GM23338 (cell line): ENCODE measurements around the gene CTBP2.

ENCODE experiments used
- EZH2 ChIP-seq: fragments of 200-600 bp; sonication (generic); IDR thresholded peaks from one replicate; pipeline ENCODE4 v1.8.0; 2017; ENCODE audit warnings: antibody characterized with exemption, mild to moderate bottlenecking, low read depth; ENCODE audit not compliant: unreplicated experiment
- EZH2phosphoT487 ChIP-seq: fragments of 200-600 bp; sonication (generic); IDR thresholded peaks from one replicate; pipeline ENCODE4 v1.8.1; 2018; ENCODE audit warnings: antibody characterized with exemption; ENCODE audit not compliant: unreplicated experiment
- NANOG ChIP-seq: IDR thresholded peaks from 2 replicates; pipeline ENCODE4 v1.6.1; 2016; ENCODE audit warnings: antibody characterized with exemption, borderline replicate concordance
- POLR2AphosphoS5 ChIP-seq: IDR thresholded peaks from 2 replicates; pipeline ENCODE4 v1.6.1; 2016; ENCODE audit warnings: antibody characterized with exemption, low read depth
- ZNF114 ChIP-seq: fragments of 250-450 bp; sonication (Bioruptor Pico); IDR thresholded peaks from 2 replicates; pipeline ENCODE4 v1.5.0; 2020; ENCODE audit warnings: mild to moderate bottlenecking, moderate library complexity
- TF ChIP-seq, protein P1 (sequence below), 2 experiments: fragments of 200-600 bp in 1 of 2; sonication (generic) in 1 of 2; conservative IDR thresholded peaks; 2 replicates each; pipeline versions ENCODE4 v1.5.1 to v1.6.1; 2016 to 2017; ENCODE audit warnings: antibody characterized with exemption in 2 of 2, low read depth in 2 of 2, mild to moderate bottlenecking in 2 of 2, moderate library complexity in 1 of 2
- TF ChIP-seq, protein P2 (sequence below): IDR thresholded peaks from one replicate; pipeline ENCODE4 v1.6.1; 2018; ENCODE audit warnings: antibody characterized with exemption; ENCODE audit not compliant: unreplicated experiment

GRCh38 chr10:125006921-125007426 lies 153.4 kb downstream of the CTBP2 start:
- TF ChIP-seq, protein P1, sequence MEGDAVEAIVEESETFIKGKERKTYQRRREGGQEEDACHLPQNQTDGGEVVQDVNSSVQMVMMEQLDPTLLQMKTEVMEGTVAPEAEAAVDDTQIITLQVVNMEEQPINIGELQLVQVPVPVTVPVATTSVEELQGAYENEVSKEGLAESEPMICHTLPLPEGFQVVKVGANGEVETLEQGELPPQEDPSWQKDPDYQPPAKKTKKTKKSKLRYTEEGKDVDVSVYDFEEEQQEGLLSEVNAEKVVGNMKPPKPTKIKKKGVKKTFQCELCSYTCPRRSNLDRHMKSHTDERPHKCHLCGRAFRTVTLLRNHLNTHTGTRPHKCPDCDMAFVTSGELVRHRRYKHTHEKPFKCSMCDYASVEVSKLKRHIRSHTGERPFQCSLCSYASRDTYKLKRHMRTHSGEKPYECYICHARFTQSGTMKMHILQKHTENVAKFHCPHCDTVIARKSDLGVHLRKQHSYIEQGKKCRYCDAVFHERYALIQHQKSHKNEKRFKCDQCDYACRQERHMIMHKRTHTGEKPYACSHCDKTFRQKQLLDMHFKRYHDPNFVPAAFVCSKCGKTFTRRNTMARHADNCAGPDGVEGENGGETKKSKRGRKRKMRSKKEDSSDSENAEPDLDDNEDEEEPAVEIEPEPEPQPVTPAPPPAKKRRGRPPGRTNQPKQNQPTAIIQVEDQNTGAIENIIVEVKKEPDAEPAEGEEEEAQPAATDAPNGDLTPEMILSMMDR (conservative IDR thresholded peaks at IDR 0.05; ENCODE audit: low read depth in 2 of 2), result no peak
- TF ChIP-seq POLR2AphosphoS5 (no peak), EZH2 (no peak), NANOG (no peak), ZNF114 (no peak), EZH2phosphoT487 (no peak)
- TF ChIP-seq, protein P2, sequence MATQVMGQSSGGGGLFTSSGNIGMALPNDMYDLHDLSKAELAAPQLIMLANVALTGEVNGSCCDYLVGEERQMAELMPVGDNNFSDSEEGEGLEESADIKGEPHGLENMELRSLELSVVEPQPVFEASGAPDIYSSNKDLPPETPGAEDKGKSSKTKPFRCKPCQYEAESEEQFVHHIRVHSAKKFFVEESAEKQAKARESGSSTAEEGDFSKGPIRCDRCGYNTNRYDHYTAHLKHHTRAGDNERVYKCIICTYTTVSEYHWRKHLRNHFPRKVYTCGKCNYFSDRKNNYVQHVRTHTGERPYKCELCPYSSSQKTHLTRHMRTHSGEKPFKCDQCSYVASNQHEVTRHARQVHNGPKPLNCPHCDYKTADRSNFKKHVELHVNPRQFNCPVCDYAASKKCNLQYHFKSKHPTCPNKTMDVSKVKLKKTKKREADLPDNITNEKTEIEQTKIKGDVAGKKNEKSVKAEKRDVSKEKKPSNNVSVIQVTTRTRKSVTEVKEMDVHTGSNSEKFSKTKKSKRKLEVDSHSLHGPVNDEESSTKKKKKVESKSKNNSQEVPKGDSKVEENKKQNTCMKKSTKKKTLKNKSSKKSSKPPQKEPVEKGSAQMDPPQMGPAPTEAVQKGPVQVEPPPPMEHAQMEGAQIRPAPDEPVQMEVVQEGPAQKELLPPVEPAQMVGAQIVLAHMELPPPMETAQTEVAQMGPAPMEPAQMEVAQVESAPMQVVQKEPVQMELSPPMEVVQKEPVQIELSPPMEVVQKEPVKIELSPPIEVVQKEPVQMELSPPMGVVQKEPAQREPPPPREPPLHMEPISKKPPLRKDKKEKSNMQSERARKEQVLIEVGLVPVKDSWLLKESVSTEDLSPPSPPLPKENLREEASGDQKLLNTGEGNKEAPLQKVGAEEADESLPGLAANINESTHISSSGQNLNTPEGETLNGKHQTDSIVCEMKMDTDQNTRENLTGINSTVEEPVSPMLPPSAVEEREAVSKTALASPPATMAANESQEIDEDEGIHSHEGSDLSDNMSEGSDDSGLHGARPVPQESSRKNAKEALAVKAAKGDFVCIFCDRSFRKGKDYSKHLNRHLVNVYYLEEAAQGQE, result no peak
